ENCODE results near the gene TEX29.

TEX29 gene

DNA sequence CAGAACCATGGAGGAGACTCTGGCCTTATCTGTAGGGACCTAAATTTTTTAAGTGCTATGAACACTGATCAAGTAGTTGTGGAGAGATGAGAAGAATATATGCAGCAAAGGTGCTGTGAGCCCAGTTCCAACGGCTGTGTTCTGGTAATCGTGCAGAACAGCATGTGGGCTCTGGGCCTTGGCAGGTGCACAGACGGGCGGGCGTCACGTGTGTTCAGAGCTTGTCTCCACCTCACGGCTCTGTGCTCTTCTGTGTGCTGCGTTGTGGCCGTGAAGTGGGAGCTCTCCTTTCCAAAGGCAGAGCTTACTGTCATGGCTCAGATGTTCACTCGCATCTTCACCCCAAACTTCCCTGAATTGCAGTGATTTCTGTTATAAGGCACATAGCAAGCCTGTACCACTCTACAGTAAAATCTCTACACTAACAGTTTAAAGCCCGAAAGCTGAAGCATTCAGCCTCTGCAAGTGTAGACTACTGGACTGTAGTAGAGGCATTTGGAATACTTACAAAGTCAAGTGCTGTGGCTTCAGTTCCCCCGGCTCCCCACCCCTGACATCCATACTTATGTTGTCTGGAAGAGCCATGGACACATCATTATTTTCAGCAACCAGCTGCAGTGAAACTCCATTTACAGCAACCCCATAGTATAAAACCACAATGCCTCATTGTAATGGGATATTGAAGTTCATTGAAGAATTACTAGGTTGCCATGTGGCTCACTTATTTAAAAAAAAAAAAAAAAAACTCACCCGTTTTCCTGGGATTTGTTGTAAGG is 27.5 kb upstream of the TEX29 start:
- no peak for DNase-seq

DNA sequence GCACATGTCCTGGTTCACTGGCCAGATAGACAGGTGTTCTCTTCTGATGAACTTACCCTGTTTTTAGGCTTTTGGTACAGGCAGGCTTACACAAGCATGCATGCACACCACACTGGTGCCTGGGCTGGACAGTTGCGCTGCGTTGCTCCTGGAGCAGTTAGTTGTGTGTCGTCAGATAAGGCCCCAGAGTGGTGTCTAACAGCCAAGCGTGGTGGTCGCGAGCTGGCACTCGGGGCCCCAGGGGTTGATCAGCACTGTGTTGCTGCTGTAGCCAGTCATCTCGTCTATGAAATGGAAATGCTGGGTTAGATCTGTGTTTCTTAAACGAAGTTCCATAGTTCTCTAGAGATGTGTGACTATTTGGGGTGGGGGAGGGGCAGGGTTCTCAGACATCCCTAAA is 24.6 kb upstream of the TEX29 start:
- no peak for DNase-seq

DNA sequence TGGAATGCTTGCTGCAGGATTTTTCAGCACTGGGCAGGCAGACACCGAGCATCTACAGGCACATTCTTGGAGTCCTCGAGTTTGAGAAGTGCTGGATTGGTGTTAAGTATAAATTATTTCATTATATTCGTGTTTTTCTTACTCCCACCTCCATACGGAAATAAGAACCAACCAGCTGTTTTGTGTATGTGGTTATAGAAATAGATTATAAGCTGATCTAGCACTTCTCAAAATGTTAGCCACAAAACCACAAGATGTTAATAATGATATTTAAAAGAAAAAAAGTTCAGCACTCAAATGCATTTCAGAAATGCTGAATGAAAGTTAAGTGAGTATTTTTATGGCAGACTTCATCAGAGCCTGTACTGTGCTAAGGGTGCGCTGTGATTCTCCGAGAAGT is 24.0 kb upstream of the TEX29 start:
- no peak for DNase-seq

DNA sequence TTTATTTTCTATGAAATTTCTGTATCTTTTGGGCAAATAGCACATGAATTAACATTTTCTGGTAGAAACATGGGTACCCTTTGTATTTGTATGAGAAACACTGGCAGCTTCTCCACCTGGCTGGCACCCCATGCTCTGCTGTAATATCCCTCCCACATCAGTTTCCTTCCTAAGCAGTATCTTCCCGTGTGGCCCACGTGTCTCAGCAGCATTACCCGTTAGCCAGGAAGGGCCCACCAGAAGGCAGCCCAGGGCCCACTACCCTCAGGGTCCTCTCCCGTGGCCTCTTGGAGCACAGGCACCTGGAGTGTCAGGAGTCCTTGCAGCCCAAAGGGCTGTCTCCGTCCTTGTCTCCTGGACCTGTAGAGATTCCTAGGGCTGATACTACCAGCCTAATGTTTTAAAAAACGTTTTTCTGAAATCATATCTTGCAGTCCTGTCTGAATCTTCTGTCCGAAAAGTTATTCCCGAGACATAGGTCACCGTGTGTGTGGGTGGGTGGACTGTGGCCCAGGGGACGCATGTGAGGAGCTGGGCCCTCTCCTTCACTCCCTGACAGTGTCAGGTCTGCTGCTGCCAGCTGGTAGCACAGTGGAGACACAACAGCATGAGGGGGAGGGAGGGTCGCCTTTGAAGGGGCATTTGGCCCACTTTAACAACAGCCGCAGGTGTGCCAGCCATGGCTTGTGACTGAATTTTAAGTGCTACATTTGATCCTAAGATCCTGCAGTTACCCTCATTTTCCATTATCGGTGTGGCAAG is 22.0 kb upstream of the TEX29 start:
- DNase-seq = no peak

DNA sequence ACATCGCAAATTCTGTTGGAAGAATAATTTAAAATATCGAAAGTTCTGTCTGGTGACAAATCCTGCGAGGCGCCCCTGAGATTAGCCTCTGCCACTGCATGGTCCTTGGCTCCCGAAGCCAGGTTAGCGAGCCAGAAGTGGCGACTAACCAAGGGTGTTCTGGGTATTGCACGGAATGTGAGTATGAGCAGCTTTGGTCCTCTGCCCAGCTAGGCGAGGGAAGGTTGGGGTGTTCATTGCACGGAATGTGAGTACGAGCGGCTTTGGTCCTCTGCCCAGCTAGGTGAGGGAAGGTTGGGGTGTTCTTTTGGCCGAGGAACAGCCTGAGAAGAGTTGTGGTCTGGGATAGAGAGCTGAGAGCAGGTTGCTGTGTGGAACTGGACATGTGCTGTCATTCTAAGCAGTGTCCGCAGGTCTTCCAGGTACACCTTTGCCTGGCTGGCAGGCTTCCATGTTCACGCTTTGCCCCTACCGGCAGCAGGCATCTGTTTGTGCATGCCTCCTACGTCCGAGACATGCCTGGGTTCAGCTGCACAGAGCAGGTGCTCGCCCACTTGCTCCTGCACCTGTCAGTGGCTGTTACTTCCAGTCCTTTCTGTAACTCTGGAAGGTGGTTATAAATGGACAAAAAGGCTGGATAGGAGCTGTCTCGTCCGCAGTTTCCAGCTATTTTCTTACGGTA is 18.3 kb upstream of the TEX29 start:
- no peak for DNase-seq

DNA sequence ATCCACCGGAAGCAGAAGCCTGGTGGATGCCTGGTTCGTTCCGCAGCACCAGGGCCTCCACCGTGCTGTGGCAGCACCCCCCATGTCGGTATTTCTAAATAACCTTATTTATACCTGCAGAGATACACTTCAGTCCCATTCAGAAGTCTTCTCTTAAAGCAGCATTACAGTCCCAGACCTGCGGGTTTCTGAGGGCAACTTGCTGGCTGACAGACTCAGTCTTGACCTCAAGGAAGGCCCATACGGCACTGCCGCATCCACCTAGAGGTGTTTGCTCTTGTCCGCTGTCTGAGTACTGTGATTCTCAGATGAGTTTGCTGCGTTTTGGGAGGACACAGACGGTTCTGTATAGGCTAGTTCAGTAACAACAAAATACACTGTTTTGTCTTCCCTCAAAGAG is 16.9 kb upstream of the TEX29 start:
- DNase-seq = no peak

DNA sequence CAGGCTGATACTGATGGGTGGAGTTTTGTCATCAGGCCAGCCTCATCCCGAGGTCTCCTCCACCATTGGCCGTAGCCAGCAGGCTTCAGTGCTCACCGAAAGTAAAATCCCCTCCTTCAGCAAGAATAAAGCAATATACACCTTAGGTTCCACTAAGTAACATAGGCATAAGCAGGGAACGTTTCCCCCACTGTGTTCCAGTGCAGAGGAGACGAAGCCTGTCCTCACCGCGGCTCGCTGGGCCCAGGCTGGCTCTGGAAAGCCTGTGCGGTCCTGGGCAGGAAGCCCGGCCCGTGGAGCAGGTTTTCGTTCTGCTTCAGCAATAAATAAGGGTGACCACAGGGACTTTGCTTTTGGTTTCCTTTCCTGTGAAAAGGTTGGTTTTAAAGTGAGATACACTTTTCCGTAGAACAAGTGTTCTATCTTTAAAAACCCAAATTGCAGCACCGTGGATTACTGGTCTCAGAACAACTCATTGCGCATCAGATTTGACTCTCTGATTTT is 16.3 kb upstream of the TEX29 start:
- DNase-seq = no peak

DNA sequence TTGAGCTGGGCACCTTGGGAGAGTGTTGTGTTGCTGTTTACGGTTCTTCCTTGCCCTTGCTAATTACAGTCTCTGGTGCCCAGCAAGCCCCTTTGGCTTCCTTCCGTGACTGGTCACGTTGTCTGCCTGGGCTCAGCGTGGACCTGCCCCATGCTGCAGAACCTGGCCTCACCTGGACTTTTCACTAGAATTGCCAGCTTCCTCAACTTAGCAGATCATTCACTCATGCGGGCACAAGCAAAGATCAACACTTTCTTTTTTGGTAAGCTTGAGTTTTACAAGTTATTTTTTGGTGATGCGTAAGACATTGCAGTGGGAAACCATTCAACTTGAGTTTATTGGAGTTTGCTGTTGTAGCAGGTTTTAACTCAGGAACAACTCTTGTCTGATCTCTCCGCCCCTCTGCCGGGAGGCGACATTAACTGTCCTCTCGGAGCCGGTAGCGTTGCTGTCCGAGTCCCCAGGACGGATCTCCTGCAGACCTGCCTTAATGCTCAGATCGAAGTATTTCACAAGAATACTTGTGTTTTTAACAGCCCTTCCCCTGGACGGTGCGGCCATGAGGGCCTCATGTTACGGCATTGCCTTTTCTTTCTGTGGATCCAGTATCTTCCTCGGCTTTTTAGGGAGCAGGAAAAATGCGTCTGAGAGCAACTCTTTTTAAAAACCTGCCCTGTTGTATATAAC is 15.7 kb upstream of the TEX29 start:
- DNase-seq = no peak

DNA sequence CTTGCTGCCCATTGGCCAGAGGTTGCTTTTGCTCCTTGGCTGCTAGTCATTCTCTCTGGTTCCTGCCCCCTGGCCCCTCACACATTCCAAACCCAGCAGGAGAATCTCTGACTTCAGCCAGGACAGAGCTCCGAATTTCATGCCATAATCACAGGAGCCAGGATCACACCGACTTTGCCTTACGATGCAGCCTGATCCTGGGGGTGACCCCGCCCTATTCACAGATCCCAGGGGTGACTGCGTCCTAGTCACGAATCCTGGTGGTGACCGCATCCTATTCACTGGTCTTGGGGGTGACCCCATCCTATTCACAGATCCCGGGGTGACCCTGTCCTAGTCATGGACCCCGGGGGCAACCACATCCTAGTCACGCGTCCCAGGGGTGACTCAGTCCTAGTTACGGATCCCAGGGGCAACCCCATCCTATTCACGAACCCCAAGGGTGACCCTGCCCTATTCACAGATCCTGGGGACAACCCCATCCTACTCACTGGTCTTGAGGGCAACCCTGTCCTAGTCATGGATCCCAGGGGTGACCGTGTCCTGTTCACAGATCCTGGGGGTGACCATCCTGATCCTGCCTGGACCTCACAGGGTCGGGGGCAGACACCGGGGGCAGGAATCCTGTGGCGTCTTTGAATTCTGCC is 7.4 kb upstream of the TEX29 start:
- DNase-seq = no peak

DNA sequence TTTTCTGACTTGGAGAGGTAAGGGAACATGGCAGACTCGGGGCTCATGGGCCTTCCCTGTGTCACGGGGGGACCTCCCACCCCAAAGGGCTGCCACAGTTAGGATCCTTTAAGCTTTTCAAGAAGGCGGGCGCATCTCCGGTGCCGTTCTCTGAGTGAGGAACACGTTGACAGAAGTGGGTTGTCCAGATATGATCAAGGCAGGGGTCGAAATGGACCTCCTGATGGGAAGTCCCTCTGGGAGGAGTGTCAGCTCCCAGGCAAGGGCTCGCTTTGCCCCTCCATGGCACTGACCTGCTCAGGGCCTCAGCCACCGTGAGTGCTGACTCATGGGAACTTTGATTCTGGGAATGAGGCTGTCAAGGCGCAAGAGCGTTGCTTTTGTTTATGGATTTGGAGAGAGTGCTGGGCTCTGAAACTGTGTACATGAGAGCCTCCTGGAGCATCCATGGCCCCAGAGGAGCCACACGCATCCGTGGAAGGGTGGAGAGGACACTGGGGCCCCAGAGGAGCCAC is 6.5 kb upstream of the TEX29 start:
- no peak for DNase-seq

DNA sequence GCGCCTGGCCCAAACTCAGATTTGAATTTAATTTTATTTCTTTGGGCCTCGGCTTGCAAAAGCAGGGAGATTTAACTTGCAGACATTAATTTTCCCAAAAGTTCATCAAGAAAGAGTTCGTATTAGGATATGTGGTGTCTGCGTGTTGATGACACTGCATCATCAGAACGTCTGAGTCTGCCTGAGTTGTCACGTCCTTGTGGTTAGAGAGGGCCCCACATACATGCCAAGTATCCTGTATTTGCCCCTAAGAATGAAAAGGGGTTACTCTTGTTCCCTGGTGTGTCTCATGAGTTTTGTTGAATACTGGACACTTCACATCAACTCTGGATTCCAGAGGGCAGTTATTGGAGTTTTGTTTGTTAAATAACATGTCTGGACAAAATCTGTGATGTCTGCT is 5.6 kb upstream of the TEX29 start:
- no peak for DNase-seq

DNA sequence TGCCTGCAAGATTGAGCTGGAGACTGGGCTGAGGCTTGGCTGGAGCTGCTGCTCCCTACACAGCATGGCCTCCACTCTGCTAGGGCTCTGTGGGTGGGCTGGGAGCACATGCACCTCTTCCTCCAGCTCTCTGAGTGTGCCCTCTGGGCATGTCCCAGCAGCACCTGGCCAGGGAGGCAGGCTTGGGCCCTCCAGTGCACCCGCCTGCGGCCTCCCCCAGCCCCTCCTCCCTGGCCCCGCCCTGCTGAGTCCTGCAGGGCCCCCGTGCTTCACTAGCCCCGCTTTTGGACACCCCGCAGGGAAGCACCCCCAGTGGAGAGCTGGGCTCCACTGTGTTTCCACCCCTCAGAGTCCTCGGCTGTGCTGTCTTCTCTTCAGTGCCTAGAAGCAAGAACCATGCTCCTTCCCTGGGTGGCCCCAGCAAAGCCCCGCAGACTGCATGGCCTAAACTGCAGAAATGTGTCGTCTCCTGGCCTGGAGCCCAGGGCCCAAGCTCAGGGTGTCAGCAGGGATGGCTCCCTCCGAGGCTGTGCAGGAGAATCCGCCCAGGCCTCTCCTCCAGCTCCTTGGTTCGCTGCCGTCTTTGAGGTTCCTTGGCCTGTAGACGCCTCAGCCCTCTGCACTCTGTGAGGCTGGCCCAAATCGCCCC is 5.0 kb upstream of the TEX29 start:
- DNase-seq = no peak

DNA sequence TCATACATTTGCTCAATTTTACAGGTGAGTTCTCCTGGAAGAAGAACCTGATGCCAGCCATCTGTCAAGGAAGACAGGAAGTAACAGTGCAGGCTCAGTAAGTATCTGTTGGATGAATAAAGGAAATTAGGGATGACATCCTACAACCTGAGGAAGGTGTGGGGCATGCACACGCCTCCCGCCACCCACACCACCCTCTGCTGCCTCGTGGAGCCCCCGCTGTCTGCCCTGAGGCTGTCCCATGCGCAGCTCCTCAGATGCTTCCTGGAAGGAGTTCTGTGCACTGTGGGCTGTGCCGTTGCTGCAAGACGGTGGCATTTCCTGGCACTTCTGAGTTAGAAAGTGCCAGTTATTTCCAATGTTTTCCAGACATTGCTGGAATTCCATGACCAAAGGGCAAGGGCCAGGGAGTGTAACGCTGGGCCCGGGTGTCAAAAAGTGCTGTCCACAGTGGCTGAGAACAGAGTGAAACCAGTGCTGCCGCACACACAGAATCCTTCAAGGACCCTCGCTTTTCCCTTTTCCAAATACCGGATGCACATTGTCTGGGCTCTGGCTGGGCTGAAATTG is 4.2 kb upstream of the TEX29 start:
- no peak for DNase-seq

DNA sequence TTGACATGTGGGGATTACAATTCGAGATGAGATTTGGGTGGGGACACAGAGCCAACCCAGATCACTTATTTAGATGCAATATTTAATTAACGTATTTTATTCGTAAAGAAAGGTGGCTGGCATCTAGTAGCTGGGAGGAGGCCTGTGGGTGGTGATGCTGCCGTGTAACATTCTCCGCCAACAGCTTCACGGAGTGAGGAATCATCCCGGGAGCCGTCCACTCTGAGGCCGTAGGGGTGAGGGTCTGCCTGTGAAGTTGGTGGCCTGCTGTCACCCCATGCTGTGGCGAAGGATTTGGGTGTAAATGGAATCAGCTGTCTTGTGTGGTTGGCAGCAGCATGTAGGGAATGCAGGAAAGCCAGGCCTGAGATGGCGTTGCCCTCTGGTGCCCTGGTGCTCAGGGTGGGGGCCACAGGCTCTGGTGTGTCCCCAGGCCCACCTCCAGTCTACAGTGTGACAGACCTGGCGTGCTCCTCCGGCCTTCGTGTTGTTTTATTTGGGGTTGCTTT is 3.3 kb upstream of the TEX29 start:
- no peak for DNase-seq

DNA sequence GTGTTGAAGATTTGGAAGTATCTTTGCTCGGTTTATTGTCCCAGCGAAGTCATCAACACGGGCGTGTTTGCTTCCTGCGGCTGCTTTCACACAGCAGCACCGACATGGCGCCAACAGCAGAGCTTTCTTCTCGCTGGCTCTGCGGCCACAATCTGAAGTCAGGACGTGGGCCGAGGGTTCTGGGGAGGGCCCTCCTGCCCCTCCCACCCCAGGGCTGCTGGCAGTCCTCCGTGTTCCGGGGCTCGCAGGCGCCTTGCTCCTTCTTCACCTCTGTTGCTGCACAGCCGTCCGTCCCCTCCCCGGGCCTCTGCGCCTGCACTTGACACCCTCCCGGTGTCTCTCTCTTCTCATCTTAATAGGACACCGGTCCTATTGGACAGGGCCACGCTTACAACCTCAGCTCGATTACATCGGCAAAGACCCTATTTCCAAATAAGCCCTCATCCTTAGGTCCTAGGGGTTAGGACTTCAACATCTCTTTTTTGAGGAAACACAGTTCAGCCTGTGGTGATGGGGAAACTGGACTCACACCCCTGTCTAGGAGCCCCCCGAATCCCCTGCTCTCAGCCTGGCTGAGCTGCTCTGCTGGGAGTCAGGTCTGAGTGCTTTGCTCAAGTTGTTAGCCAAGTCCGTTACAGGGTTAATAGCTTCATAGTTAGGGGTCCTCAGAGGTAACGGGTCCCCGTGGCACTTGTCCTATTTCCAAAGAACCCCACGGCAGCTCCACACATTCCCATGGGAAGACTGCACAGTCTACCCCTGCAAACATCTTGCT is 2.7 kb upstream of the TEX29 start:
- no peak for DNase-seq

DNA sequence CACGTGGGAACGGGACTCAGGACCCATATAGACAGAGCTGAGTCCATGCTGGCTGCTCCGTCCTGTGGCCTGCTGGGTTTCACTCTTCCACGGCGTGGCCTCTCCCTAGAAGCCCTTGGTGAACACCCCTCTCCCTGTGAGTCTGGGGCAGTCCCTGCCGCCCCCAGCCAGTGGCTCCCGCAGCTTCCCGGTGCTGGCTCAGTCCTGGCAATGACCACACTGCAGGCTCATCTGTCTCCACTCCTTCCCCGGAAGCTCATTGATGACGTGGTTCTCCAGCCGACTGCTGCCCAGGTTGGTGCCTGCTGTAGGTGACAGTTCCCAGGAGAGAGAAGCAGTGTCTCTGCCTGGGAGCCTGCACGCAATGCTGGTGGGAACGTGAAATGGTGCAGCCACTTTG is 2.1 kb upstream of the TEX29 start:
- no peak for DNase-seq

DNA sequence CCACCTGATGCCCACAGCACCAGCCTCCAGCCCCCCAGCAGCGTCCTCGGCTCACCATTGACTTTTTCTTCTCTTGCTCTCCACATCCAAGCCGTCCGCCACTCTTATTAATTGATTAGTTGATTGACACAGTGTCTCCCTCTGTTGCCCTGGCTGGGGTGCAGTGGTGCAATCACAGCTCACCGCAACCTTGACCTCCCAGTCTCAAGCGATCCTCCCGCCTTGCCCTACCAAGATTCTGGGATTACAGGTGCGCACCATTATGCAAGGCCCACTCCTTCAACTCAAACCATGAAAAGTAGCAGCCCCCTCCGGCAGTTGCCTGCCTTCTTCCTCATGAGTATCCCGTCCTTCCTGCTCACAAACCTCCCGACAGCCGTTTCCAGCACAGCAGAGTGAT is 921 bp upstream of the TEX29 start:
- DNase-seq = no peak

DNA sequence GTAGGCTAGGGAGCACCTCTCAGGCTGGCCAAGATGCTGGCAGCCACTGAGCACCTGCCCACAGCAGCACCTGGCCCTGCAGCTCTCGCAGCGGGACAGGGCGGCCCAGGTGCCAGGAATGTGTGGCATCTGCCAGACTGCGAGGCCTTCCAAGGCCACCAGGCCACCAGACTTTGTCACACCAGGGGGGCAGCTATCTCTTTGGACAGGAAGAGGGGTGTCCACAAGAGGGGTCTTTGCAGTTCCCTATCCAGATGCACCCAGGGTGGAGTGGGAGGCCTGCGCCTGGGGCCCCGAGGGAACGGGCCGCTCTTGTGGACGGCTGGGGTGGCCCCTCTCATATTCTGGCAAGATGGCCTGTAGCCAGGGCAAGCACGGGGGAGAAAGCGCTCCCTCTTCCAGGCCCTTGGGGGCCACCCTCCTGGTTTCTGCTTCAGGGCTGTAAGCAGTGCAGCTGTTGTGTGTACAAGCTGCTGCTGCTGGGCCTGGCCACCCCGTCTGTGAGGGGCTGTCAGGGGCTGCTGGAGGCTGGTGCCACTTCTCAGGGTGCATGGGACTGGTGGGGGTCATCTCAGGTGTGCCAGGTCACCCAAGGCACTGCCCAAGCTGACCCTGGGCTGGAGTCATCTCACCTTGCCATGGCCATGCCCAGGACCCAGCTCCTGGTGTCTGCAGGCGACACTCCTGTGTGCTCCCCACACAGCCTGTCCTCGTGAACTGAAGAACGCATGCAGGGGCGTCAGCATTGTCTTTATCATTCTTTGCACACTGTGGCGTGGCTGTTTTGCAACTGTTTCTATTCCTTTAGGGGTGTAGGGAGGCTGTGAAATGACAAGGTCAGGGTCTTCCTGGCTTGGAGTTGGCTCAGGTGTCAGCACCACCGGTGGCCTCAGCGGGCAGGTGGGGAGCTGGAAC is 1.8 kb downstream of the TEX29 start:
- no peak for DNase-seq

DNA sequence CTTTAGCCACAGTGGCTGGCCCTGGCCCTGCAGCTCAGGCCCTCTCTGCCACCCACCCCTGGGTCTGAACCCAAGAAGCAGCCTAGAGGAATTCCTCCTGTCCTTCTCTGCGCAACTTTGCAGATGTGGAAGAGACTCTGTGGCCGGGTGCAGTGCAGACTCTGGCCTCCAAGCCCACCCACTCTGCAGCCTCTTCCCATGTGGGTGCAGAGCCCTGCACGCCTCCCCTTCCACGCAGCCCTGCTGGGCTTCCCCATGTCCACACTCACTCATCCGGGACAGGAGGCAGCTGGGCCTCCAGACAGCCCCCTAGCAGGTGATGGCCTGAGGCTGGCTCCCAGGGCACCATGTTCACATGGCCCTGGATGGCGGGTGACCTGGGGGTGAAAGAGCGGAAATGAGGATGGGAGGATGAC is 2.5 kb downstream of the TEX29 start:
- no peak for DNase-seq

Measured in NCI-H524 treated with DMSO at 0.1 percent for 48 hours (cell line).